ENCODE data around the gene CDH2.

The CDH2 gene

GRCh38 chr18:28178720-28179119 lies 1.8 kb upstream of the CDH2 start:
- DNase-seq (ENCODE audit: low read depth), result no peak
- no peak for TF ChIP-seq CTCF (IDR thresholded peaks at IDR 0.05; ENCODE audit: control insufficient read depth, extremely low read depth, insufficient read depth)
- H3K4me3 ChIP-seq (ENCODE audit: low read depth, low read length), result no peak overlapping the region

- DNase-seq (ENCODE audit: low read depth), result no peak
- no peak overlapping the region for H3K4me3 ChIP-seq (ENCODE audit: low read depth, low read length)
- no peak for TF ChIP-seq CTCF (IDR thresholded peaks at IDR 0.05; ENCODE audit: control insufficient read depth, extremely low read depth, insufficient read depth)
These were observed 1.1 kb upstream of the CDH2 start for GRCh38 chr18:28177828-28178635.

- DNase-seq (ENCODE audit: low read depth), result no peak
- TF ChIP-seq CTCF (IDR thresholded peaks at IDR 0.05; ENCODE audit: control insufficient read depth, extremely low read depth, insufficient read depth), result no peak
- no peak overlapping the region for H3K4me3 ChIP-seq (ENCODE audit: low read depth, low read length)
These were observed 307 bp downstream of the CDH2 start for GRCh38 chr18:28176698-28176947.

GRCh38 chr18:28175930-28176697 lies 816 bp downstream of the CDH2 start:
- no peak for DNase-seq (ENCODE audit: low read depth)
- no peak overlapping the region for H3K4me3 ChIP-seq (ENCODE audit: low read depth, low read length)
- no peak for TF ChIP-seq CTCF (IDR thresholded peaks at IDR 0.05; ENCODE audit: control insufficient read depth, extremely low read depth, insufficient read depth)

GRCh38 chr18:28175150-28175929 lies 1.6 kb downstream of the CDH2 start:
- no peak for TF ChIP-seq CTCF (IDR thresholded peaks at IDR 0.05; ENCODE audit: control insufficient read depth, extremely low read depth, insufficient read depth)
- H3K4me3 ChIP-seq (ENCODE audit: low read depth, low read length), result no peak overlapping the region
- DNase-seq (ENCODE audit: low read depth), result no peak

GRCh38 chr18:28174181-28174905 lies 2.6 kb downstream of the CDH2 start:
- DNase-seq (ENCODE audit: low read depth), result no peak
- TF ChIP-seq CTCF (IDR thresholded peaks at IDR 0.05; ENCODE audit: control insufficient read depth, extremely low read depth, insufficient read depth), result no peak

More at GRCh38 chr18:28174181-28174905, 2.6 kb downstream of the CDH2 start:
- no peak overlapping the region for H3K4me3 ChIP-seq (ENCODE audit: low read depth, low read length)
